Germinal center (tissue), 1 donor: ENCODE measurements around the gene IRF9.
"Not testable (repeated sequence)": the region's sequence is repeated elsewhere in the genome, so short reads cannot be mapped to it uniquely, and the experiment has no call there.

ENCODE experiments used
- DNase-seq: peaks from one replicate; pipeline ENCODE4 v3.0.0; 2012; ENCODE audit warnings: mixed read lengths, low spot score

IRF9 gene

DNA sequence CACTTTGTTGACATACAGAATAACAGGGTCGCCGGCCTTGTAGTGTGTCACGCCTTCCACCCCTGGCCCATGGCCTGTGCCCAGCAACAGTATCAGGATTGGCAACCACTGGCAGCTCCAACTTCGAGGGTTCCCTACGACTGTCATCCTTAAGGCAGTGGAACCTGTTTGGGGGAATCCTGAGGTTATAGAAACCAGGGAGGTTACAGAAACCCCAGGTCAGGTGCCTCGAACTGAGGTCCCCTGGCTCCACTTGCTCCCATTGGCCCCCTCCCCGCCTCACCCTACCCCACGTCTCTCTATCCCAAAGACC lies 33.8 kb downstream of the IRF9 start:
- no peak for DNase-seq

- DNase-seq: peak; percentile 90
These were observed 34.4 kb downstream of the IRF9 start, which contains the start of gene TM9SF1 for GRCh38 chr14:24195186-24196070. TM9SF1 (minus strand) TSS chr14:24195441; CDS start chr14:24195019, 422 bp downstream.

DNA sequence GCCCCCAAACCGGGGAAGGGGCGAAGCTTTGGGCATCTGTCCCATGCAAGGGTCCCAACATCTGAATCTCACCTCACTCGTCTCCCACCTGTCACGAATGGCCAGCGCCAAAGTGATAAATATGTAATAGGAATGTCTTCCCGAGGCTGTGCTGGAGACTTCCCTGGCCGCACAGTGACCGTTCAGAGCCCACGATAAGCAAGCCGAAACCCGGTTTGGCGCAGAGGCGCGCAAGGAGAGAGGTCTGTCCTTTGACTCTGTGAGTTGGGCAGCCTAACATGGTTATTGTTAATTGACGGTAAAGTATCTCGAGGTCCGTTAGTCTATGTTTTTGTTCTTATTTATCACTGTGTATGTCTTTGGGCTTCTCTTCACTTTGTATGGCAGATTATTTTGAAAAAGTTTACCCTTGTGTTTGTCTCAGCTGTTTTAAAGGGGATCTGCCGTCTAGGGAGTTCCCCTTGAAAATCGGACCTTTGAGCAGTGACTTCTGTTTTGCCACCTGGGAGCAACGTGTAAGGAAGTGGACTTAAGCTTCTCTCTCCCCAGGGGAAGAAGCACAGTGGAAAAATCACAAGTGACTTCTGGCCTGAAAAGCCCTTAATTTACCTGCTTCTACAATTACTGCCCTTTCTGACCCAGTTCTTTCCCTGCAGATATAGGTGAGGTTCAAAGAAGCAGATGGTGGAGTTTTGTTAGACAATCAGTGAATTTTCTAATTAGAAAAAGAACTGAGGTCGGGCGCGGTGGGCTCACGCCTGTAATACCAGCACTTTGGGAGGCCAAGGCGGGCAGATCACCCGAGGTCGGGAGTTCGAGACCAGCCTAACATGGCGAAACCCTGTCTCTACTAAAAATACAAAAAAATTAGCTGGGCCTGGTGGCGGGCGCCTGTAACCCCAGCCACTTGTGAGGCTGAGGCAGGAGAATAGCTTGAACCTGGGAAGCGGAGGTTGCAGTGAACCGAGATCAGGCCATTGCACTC lies 35.3 kb downstream of the IRF9 start:
- peak; percentile 56 for DNase-seq

DNA sequence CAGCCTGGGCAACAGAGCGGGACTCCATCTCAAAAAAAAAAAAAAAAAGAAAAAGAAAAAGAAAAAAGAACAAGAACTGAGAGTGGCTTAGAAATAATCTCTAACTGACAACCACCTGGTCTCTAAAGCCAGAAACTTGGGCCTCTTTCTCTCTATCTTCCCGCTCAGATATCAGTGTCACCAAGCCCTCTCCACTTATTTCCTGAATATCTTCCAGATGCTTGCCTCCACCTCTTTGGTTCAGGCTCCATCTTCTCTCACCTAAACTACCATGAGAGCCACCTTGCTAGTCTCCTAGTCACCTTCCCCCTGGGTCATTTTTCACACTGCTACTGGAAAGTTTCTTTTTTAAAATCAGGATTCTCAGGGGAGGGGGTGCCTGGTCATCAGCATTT lies 36.0 kb downstream of the IRF9 start:
- DNase-seq: no peak

GRCh38 chr14:24198814-24199524 lies 37.9 kb downstream of the IRF9 start:
- no peak for DNase-seq

DNA sequence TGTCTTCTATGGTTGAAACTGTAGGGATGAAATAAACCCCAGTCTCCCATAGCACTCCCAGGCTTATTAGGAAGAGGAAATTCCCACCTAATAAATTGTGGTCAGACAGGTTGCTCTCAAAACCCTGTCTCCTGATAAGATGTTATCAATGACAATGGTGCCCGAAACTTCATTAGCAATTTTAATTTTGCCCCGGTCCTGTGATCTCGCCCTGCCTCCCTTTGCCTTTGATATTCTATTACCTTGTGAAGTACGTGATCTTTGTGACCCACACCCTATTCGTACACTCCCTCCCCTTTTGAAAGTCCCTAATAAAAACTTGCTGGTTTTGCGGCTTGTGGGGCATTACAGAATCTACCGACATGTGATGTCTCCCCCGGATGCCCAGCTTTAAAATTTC lies 41.5 kb downstream of the IRF9 start:
- DNase-seq: not testable (repeated sequence)

- not testable (repeated sequence) for DNase-seq
These were observed 42.3 kb downstream of the IRF9 start for GRCh38 chr14:24203249-24203886.

- no peak for DNase-seq
These were observed 43.4 kb downstream of the IRF9 start for GRCh38 chr14:24204163-24205146.

DNA sequence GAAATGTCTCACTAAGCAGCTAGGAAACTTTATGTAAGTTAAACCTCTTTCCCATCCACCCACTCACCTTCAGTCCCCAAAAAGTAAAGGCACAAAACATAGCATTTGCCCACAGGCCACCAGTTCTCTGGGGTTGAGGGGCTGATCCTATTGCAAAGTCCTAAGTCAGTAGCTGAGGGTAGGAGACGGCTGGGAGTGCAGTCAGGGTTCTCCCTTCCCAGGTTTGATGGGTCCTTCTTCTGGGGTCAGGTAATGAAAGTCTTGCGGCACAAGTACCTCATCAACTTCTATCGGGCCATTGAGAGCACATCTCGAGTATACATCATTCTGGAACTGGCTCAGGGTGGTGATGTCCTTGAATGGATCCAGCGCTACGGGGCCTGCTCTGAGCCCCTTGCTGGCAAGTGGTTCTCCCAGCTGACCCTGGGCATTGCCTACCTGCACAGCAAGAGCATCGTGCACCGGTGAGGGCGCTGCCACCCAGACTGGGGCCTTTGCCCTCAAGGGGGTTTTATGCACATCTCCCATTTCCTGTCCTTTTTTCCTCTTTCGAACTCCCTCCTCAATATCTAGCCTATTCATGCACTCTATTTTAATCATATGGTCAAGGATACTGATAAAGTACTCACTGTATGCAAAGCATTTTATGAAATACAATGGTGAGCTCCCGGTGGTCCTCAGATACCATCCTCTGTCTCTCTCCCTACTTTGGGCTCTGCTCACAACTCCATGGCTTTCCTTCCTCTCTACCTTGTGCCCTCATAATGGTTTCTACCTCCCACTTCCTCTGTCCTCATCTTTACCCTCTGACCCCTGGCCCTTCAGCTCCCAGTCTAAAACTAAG lies 45.4 kb downstream of the IRF9 start:
- DNase-seq: no peak

DNA sequence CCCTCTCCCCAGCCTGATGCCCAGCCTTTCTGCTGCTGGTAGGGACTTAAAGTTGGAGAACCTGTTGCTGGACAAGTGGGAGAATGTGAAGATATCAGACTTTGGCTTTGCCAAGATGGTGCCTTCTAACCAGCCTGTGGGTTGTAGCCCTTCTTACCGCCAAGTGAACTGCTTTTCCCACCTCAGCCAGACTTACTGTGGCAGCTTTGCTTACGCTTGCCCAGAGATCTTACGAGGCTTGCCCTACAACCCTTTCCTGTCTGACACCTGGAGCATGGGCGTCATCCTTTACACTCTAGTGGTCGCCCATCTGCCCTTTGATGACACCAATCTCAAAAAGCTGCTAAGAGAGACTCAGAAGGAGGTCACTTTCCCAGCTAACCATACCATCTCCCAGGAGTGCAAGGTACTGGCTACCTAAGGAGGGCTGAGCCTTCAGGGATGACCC lies 46.1 kb downstream of the IRF9 start:
- no peak for DNase-seq

GRCh38 chr14:24207625-24208024 lies 46.6 kb downstream of the IRF9 start:
- DNase-seq: no peak

GRCh38 chr14:24211311-24211710 lies 50.2 kb downstream of the IRF9 start:
- no peak for DNase-seq

DNA sequence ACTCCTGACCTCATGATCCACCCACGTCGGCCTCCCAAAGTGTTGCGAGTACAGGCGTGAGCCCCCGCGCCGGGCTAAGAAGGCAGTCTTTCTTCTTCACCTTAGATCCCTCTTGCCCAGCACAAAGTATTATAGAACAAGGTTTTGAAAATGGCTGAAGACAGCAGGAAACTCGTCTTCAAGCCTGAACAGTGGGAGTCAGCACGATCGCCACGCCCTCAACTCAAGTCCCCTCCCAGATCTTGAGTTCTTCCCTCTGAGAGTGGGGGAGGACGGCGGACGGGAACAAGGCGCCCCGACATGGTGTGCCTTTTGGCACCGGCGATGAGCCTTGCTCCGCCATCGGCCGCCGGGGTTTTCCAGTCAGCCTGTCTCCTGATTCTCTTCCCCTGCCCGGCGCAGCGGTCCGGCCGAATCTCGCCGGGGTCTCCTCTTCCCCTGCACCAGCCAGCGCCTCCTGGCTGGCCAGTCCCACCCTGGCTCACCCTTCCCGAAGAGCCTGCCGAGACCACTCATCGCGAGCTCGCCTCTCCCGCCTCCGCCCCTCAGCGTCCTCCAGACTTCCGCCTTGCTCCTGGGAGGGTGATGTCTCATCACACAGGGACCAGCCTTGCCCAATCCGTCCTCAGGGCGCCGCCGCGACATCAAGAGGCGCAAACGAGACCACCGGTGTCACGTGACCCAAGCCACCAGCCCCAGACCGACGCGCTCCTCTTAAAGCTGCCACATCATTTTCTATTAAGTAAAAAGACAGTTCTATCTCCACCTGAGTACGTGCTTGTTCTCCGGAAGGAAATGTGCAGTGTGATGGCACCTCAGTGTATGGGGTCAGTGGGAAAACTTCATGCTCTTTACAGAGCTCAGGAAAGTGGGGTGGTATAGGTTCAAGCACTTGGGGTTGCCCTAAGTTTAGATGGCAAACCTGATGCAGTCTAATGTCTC lies 52.1 kb downstream of the IRF9 start, which contains the start of gene CHMP4A:
TSS of gene CHMP4A (minus strand) at position 565 of the 942 bp plus-strand sequence. CDS start at position 516, 49 bp downstream.
- peak; percentile 97 for DNase-seq

- DNase-seq: peak; percentile 14
These were observed 53.0 kb downstream of the IRF9 start for GRCh38 chr14:24213866-24214662.

DNA sequence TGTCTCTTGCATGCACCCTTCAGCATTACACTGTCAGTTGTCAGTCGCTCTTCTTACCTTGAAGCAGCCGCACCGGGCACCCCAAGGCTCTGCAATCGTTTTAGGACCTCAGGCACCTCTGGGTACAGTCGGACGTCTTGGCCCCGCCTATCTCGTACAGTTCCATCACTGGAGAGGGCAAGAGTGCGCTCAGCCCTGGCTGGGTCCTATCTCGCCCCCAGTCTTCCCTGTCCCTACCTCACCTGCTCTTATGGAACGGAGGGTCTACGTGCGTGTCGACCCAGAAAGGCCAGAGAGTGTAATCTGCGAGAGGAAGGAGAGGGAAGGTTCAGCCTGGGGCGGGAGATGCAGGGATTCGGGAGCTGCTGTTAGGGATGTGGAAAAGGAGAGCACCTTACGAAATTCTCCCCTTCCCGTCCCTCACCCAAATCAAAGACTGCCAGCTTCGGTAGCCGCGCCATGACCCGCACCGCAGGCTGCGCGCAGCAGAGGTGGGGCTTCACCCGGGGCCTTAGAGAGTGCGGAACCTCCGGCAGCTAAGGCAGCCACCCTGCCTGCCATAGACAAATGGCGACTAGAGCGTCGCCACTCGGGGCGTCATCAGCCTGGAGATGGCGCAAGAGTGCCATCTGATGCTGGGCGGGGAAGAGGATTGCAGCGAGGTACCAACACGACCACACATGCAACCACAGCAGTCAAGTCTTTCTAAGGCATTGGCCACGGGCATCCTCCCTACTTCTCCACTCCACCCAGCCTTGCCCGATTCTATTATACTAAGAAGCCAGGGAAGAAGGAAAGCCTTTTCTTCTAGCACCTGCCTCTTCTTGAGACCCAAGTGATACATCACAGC lies 54.7 kb downstream of the IRF9 start, which contains the start of gene MDP1:
TSS of gene MDP1 (minus strand) at position 572 of the 850 bp plus-strand sequence. CDS start at position 461, 111 bp downstream.
- peak; percentile 93 for DNase-seq
